Neural progenitor cell (in vitro differentiated cells): ENCODE measurements around the gene PRKCA.

Experiments
- EZH2 ChIP-seq: fragments of 200-600 bp; sonication (generic); IDR thresholded peaks from 2 replicates; pipeline ENCODE4 v1.6.1; 2017; ENCODE audit warnings: antibody characterized with exemption, mild to moderate bottlenecking, moderate library complexity
- TF ChIP-seq, protein P1 (sequence below): fragments of 200-600 bp; sonication (generic); IDR thresholded peaks from 2 replicates; pipeline ENCODE4 v1.5.1; 2017; ENCODE audit warnings: antibody characterized with exemption, mild to moderate bottlenecking

DNA sequence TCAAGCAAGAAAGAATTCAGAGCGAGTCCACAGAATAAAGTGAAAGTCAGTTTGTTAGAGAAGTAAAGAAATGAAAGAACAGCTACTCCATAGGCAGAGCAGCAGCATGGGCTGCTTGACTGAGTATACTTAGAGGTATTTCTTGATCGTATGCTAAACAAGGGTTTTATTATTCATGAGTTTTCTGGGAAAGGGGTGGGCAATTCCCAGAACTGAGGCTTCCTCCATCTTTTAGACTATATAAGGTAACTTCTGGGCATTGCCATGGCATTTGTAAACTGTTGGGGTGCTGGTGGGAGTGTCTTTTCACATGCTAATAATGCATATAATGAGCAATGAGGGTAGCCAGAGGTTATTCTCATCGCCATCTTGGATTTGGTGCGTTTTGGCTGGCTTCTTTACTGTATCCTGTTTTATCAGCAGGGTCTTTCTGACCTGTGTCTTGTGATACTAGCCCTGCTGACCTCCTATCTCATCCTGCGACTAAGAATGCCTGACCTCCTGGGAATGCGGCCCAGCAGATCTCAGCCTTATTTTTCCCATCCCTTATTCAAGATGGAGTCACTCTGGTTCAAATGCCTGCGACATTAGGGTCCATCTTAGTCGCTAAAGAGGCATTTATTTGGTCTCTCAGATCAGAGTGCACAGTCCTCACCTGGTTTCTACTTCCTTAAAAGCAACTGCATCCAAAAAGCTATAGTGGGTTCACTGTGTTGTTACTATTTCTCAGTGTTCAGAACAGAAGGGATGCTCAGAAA is 432.0 kb downstream of the PRKCA start:
- TF ChIP-seq, protein P1, sequence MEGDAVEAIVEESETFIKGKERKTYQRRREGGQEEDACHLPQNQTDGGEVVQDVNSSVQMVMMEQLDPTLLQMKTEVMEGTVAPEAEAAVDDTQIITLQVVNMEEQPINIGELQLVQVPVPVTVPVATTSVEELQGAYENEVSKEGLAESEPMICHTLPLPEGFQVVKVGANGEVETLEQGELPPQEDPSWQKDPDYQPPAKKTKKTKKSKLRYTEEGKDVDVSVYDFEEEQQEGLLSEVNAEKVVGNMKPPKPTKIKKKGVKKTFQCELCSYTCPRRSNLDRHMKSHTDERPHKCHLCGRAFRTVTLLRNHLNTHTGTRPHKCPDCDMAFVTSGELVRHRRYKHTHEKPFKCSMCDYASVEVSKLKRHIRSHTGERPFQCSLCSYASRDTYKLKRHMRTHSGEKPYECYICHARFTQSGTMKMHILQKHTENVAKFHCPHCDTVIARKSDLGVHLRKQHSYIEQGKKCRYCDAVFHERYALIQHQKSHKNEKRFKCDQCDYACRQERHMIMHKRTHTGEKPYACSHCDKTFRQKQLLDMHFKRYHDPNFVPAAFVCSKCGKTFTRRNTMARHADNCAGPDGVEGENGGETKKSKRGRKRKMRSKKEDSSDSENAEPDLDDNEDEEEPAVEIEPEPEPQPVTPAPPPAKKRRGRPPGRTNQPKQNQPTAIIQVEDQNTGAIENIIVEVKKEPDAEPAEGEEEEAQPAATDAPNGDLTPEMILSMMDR: no peak
- no peak for TF ChIP-seq EZH2
